GM12892 (cell line): ENCODE results near the gene SLCO4A1.

Experiments
- DNase-seq: peaks from one replicate; pipeline ENCODE4 v3.0.0; 2011; ENCODE audit not compliant: insufficient read length
- FAIRE-seq: peaks from 2 replicates; lab custom pipeline; 2011; peaks lifted over from hg19 to GRCh38; lab: Jason Lieb, UNC
- POLR2A ChIP-seq: IDR thresholded peaks from 2 replicates; pipeline ENCODE4 v1.6.1; 2011; ENCODE audit warnings: low read depth, low read length, control low read depth
- POLR2AphosphoS5 ChIP-seq: IDR thresholded peaks from 2 replicates; pipeline ENCODE4 v1.6.1; 2011; ENCODE audit warnings: low read depth, low read length, control low read depth
- TAF1 ChIP-seq: IDR thresholded peaks from 2 replicates; pipeline ENCODE4 v1.6.1; 2011; ENCODE audit warnings: low read depth, mild to moderate bottlenecking, control low read depth, low read length, borderline replicate concordance

Gene SLCO4A1

DNA sequence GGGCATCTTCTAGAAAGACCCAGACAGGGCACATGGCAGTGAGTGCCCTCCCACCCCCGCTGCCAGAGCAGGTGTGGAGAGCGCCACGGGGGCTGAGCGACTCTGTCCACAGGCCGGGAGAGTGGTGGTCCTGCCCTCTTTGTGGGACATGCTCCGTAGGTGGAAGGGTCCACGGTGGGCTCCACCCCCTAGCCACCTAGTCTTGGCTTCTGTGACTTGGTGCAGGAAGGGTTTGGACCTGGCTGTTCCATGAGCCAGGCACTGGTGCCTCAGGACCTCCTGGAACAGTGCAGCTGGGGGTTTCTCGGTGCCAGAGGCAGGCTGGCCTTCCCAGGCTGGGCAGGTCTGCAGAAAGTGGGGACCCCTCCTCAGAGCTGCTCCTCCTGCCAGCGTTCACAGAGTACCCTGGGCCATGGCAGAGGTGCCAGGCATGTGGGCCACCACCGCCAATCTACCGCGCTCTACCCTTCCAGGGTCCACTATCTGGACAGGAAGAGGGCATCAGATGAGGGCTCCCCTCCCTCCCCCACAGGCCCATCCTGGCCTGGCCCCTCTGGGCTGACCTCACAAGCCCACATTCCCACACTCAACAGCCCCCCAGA is 23.0 kb downstream of the SLCO4A1 start:
- FAIRE-seq, result no peak
- no peak for TF ChIP-seq POLR2AphosphoS5
- TF ChIP-seq TAF1, result no peak
- TF ChIP-seq POLR2A, result no peak
- no peak for DNase-seq

DNA sequence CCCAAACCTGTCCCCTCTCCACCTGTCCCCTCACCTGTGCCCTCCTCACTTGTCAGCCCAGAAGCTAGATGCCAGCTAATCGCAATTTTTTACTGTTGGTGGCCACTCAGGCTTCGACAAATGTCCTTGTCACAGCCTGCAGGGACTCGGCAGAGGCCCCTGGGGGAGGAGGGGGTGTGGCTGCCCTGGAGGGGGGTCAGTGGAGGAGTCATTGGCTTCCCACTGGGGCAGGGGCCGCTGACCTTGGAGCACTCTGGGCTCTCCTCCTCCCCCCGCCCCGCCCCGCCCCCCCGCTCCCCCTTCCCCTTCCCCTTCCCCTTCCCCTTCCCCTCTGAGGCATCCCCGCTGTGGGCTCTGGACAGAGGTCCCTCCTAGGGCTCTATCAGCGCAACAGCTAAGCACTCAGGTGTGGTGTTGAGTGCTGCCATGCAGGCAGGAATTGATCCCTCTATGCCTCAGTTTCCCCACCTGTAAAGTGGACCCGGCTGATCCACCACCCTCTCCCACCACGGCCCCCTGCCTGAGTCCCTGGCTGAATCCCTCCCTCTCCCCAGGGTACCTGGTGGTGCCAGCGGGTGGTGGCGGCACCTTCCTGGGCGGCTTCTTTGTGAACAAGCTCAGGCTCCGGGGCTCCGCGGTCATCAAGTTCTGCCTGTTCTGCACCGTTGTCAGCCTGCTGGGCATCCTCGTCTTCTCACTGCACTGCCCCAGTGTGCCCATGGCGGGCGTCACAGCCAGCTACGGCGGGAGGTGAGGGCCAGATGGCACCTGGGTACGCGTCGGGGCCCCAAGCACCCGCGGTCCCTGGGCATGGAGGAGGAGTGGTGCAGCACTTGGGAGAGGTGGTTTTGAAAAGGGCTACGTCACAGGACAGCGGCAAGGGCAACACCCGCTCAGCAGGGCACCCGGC is 23.8 kb downstream of the SLCO4A1 start:
- FAIRE-seq, result no peak

DNA sequence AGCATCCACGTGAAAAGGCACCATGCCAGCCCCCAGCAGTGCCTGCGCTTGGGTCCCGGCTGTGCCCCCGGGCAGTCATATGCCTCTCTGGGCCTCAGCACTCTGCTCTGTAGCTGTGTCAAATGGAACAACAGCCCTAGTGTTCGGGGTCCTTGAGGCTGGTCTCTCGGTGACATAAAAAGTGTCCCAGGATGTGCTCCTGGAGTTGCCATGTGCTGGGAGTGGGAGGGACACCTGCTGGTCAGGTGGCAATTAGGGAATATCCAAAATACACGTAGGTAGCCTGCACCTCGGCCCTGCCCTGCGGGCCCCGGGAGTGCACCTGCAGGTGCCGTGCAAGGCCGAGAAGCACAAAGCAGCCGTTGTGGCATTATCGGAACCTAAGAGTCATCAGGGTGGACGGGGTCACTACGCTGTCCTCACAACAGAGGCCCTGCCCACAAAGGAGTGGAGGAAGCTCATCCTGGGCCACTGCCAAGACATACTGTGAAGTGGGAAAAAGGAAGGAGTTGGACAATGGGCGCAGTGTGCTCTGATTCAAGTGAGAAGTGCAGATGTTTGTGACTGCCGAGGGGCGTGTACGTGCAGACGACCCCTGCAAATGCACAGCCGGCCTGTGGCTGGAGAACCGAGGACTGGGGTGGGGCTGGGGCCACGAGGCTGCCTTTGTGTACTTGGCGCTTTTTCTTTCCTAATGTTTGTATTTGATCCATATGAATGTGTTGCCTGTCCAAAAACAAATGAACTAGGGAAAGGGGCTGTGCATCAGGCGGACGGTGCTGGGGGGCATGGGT is 24.6 kb downstream of the SLCO4A1 start:
- FAIRE-seq, result no peak
- TF ChIP-seq TAF1 (no peak), POLR2AphosphoS5 (no peak), POLR2A (no peak)

More for the DNA sequence above, 23.8 kb downstream of the SLCO4A1 start:
- no peak for DNase-seq
- TF ChIP-seq POLR2A, result no peak
- TF ChIP-seq TAF1, result no peak
- no peak for TF ChIP-seq POLR2AphosphoS5

GRCh38 chr20:62667530-62668440 is 25.5 kb downstream of the SLCO4A1 start:
- DNase-seq (no peak), FAIRE-seq (no peak)
- TF ChIP-seq TAF1, result no peak
- no peak for TF ChIP-seq POLR2A
- no peak for TF ChIP-seq POLR2AphosphoS5

More for the DNA sequence above, 24.6 kb downstream of the SLCO4A1 start:
- DNase-seq, result no peak

DNA sequence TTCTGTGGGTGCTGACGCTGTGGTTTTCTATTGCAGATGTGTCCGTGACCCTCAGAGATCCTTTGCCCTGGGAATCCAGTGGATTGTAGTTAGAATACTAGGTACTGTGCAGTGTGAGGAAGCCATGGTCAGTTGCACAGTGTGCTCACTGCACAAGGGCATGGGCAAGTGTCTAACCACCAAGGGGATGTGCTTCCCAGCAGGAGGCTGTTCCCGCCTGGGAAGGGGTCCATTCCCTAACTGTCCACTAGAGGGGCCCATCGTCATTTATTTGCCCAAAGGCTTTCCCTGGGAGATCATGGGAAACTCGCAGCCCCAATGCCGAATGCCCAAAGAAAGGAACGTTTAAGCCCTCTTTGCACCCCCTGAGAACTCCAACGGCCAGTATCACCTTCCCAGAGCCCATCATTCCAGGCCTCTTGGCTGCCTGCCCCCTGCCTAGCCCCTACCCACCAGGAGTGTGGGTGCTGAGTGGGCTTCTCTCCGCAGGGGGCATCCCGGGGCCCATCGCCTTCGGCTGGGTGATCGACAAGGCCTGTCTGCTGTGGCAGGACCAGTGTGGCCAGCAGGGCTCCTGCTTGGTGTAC is 26.2 kb downstream of the SLCO4A1 start:
- TF ChIP-seq TAF1 (no peak), POLR2A (no peak), POLR2AphosphoS5 (no peak)
- FAIRE-seq, result no peak
- DNase-seq, result peak; percentile 58

- DNase-seq (no peak), FAIRE-seq (no peak)
- TF ChIP-seq TAF1, result no peak
- no peak for TF ChIP-seq POLR2A
- no peak for TF ChIP-seq POLR2AphosphoS5
Measured at GRCh38 chr20:62669249-62669648, 26.9 kb downstream of the SLCO4A1 start.

DNA sequence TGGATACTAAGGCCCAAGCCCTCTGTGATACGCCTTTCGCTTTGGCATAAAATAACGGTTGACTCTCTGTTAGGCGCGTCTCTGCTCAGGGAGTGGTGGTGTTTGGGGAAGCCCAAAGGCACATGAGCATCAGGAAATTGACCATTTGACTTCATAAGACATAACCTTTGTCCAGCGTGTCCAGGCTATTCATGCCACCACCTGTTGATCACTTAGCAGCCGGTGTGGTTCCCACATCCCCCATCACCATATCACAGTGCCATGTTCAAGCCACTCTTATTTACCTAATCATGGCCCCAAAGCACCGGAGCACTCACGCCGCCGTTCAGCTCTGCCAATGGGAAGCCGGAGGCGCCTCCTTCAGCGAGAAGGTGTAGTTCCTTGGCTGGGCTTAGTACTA is 27.9 kb downstream of the SLCO4A1 start:
- TF ChIP-seq TAF1 (no peak), POLR2AphosphoS5 (no peak), POLR2A (no peak)
- no peak for DNase-seq
- no peak for FAIRE-seq

GRCh38 chr20:62670998-62671397 is 28.7 kb downstream of the SLCO4A1 start:
- TF ChIP-seq POLR2AphosphoS5, result no peak
- TF ChIP-seq TAF1, result no peak
- no peak for TF ChIP-seq POLR2A
- DNase-seq, result no peak
- no peak for FAIRE-seq

DNA sequence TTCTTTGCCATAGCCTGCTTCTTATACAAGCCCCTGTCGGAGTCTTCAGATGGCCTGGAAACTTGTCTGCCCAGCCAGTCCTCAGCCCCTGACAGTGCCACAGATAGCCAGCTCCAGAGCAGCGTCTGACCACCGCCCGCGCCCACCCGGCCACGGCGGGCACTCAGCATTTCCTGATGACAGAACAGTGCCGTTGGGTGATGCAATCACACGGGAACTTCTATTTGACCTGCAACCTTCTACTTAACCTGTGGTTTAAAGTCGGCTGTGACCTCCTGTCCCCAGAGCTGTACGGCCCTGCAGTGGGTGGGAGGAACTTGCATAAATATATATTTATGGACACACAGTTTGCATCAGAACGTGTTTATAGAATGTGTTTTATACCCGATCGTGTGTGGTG is 29.5 kb downstream of the SLCO4A1 start:
- TF ChIP-seq POLR2AphosphoS5 (no peak), TAF1 (no peak), POLR2A (no peak)
- DNase-seq (no peak), FAIRE-seq (no peak)

DNA sequence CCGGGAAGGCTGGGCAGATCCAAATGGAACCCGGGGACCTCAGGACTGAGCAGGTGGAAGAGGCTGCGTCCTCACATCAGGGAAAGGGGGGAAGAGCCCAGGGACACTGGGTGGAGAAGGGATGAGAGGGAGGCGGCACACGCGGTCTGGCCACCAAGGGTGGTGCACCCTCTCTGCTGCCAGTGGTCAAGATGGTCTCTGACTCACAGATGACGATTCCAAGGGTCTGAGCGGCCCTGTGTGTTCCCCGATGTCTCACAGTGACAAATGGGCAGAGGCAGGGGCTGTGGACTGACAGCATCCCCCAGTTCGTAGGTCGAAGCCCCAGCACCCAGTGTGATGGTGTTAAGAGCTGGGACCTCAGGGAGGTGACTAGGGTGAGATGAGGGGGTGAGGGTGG is 32.1 kb downstream of the SLCO4A1 start:
- TF ChIP-seq TAF1 (no peak), POLR2A (no peak), POLR2AphosphoS5 (no peak)

GRCh38 chr20:62675156-62675876 is 33.0 kb downstream of the SLCO4A1 start:
- no peak for DNase-seq
- no peak for FAIRE-seq
- no peak for TF ChIP-seq TAF1
- no peak for TF ChIP-seq POLR2A
- no peak for TF ChIP-seq POLR2AphosphoS5

More for the DNA sequence above, 32.1 kb downstream of the SLCO4A1 start:
- DNase-seq, result no peak
- FAIRE-seq, result no peak
